ENCODE results near the gene AK2. TPM values are rescaled to one million over a fixed set of nuclear protein-coding genes. Genes with fewer than 3 reads are reported as not detected.
"Not testable (repeated sequence)": the region's sequence is repeated elsewhere in the genome, so short reads cannot be mapped to it uniquely, and the experiment has no call there.

AK2 gene
- total RNA-seq, 1 donor from 2014 or later = 173 TPM

- H3K4me3 ChIP-seq (ENCODE audit: low read depth, low read length) = no peak overlapping the region
- no peaks in the 10 kb centered on the region for H3K27me3 ChIP-seq (ENCODE audit: control insufficient read depth, insufficient read depth, low read length)
- FAIRE-seq (no peak), DNase-seq (ENCODE audit: low read depth) (no peak)
- H3K36me3 ChIP-seq (ENCODE audit: control insufficient read depth, insufficient read depth, low read length) = no peaks in the 10 kb centered on the region
- no peak for TF ChIP-seq CTCF (IDR thresholded peaks at IDR 0.05; ENCODE audit: insufficient read depth, low read length, severe bottlenecking)
Measured at GRCh38 chr1:32977546-32978087, 59.1 kb downstream of the AK2 start.

- FAIRE-seq; H3K27me3 ChIP-seq (ENCODE audit: control insufficient read depth, insufficient read depth, low read length); DNase-seq (ENCODE audit: low read depth); H3K36me3 ChIP-seq (ENCODE audit: control insufficient read depth, insufficient read depth, low read length); H3K4me3 ChIP-seq (ENCODE audit: low read depth, low read length): not testable (repeated sequence)
Measured at GRCh38 chr1:32975055-32975454, 61.6 kb downstream of the AK2 start.

DNA sequence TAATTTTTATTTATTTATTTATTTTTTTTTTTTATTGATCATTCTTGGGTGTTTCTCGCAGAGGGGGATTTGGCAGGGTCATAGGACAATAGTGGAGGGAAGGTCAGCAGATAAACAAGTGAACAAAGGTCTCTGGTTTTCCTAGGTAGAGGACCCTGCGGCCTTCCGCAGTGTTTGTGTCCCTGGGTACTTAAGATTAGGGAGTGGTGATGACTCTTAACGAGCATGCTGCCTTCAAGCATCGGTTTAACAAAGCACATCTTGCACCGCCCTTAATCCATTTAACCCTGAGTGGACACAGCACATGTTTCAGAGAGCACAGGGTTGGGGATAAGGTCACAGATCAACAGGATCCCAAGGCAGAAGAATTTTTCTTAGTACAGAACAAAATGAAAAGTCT is 63.2 kb downstream of the AK2 start:
- not testable (repeated sequence) for H3K36me3 ChIP-seq (ENCODE audit: control insufficient read depth, insufficient read depth, low read length); FAIRE-seq; H3K27me3 ChIP-seq (ENCODE audit: control insufficient read depth, insufficient read depth, low read length); DNase-seq (ENCODE audit: low read depth)
- peak overlapping the region; percentile 45 for H3K4me3 ChIP-seq (ENCODE audit: low read depth, low read length)

GRCh38 chr1:32972814-32973428 is 63.8 kb downstream of the AK2 start:
- no peak for DNase-seq (ENCODE audit: low read depth)
- Histone ChIP-seq H3K36me3 (ENCODE audit: control insufficient read depth, insufficient read depth, low read length) (no peaks in the 10 kb centered on the region), H3K27me3 (ENCODE audit: control insufficient read depth, insufficient read depth, low read length) (no peaks in the 10 kb centered on the region), H3K4me3 (ENCODE audit: low read depth, low read length) (peak overlapping the region; percentile 45)
- FAIRE-seq = no peak
- TF ChIP-seq CTCF (IDR thresholded peaks at IDR 0.05; ENCODE audit: insufficient read depth, low read length, severe bottlenecking) = no peak

- Histone ChIP-seq H3K36me3 (ENCODE audit: control insufficient read depth, insufficient read depth, low read length) (no peaks in the 10 kb centered on the region), H3K4me3 (ENCODE audit: low read depth, low read length) (no peak overlapping the region), H3K27me3 (ENCODE audit: control insufficient read depth, insufficient read depth, low read length) (no peaks in the 10 kb centered on the region)
- FAIRE-seq = peak; percentile 47
- DNase-seq (ENCODE audit: low read depth) = no peak
- TF ChIP-seq CTCF (IDR thresholded peaks at IDR 0.05; ENCODE audit: insufficient read depth, low read length, severe bottlenecking) = no peak
Measured at GRCh38 chr1:32971576-32971975, 65.1 kb downstream of the AK2 start.

GRCh38 chr1:32971156-32971555 is 65.5 kb downstream of the AK2 start:
- TF ChIP-seq CTCF (IDR thresholded peaks at IDR 0.05; ENCODE audit: insufficient read depth, low read length, severe bottlenecking) = no peak
- FAIRE-seq (no peak), DNase-seq (ENCODE audit: low read depth) (no peak)
- Histone ChIP-seq H3K4me3 (ENCODE audit: low read depth, low read length) (no peak overlapping the region), H3K27me3 (ENCODE audit: control insufficient read depth, insufficient read depth, low read length) (no peaks in the 10 kb centered on the region), H3K36me3 (ENCODE audit: control insufficient read depth, insufficient read depth, low read length) (no peaks in the 10 kb centered on the region)

DNA sequence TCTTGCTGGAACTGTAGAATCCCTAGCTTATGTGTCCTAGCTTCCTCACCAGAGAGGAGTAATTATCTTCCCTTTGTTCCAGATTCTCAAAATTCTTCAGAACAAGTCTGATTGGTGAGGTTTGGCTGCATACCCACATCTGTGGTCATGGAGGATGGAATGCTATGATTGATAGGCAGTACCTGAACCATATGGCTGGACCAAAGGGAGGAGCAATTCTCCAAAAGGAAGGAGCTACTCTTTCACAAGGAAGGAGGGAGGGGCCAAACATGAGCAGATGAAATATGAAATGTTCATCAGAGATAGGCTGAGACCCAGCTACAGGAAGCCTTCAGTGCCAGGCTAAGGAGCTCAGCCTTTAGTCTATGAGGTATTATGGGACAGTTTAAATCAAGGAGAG is 67.1 kb downstream of the AK2 start:
- Histone ChIP-seq H3K27me3 (ENCODE audit: control insufficient read depth, insufficient read depth, low read length) (no peaks in the 10 kb centered on the region), H3K4me3 (ENCODE audit: low read depth, low read length) (no peak overlapping the region), H3K36me3 (ENCODE audit: control insufficient read depth, insufficient read depth, low read length) (no peaks in the 10 kb centered on the region)
- DNase-seq (ENCODE audit: low read depth) (peak; percentile 73), FAIRE-seq (no peak)
- TF ChIP-seq CTCF (IDR thresholded peaks at IDR 0.05; ENCODE audit: insufficient read depth, low read length, severe bottlenecking) = no peak
